Dedifferentiated amniotic fluid mesenchymal stem cell (primary cell): ENCODE measurements around the gene CNTFR.

Experiments
- DNase-seq: peaks from one replicate; pipeline ENCODE4 v3.0.0-alpha.2; 2016; ENCODE audit errors: extremely low spot score

Gene CNTFR

DNA sequence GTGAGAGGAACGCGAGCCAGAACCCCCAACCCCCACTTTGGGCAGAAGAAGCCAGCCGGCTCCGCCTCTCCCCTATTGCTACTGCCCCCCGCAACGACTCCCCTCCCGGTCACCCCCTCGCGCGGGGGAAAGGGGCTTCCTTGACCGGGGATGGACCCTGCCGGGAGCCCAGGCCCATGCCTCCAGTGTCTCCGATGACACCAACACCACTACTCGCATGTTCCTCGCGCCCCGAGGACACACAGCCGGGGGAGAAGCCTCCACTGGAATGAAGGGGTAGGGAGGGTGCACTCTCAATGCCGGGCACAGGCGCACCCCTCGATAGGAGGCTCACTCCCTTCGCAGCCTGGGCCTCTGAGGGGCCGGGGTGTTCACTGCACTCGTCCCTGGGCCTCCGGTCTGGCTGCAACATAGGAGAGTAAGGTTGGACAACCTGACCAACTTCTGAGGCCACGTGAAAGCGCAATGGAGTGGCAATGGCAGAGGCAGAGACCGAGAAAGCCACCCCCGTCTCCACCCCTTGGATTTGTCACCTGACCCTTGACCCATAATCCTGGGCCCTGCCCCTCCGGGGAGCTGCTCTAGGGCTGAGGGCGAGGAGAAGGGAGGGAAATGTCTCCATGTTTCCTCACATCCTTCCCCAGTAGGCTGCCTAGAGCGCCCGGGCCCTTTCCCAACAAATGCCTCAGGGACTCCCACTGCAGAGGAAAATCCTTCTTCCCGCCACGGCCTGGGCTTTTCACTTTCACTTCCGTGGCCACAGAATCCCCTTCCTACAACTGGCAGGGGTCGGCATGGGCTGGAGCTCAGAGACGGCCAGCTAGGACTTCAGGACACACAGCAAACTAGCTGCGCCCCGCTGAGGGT, 1.1 kb upstream of the CNTFR start:
- no peak for DNase-seq

DNA sequence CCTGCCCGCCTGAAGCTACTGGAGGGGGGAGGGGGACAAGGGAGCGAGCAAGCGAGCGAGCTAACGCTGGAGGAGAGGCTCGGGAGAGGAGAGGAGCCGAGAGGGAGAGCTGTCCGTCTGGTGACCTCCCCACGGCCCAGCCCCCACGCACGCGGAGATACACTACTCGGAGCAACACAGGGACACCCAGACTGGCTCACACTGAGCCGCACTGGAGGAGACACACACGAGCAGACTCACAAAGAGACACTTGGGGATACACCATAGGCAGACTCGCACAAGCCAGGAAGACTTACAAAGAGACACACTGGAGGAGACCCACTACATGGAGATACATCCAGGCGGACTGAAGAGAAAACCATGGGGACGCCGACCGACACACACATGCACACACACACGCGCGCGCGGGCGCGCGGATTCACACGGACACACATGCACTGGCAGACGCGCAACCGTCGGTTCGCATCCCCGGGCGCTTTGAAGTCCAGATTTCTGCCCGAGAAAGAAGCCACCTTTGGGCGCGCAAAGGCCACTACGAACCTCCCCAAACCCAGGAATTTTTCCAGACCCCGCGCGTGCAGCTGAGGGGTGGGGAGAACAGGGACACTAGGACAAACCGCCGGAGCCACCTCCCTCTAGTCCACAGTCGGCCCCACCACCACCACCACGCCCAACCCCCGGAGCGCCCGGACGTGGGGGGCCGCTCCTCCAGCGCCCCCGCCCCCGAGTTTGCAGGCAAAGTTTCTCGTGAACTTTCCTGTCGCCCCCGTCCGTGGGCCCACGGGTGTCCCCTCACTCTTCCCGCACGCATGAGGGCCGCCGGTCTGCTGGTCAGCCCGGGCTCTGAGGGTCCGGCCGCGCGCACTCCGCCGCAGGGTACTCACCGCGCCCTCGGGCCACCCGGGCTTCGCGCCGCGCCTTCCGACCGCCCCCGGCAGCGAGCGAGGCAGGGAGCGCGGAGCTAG, 571 bp downstream of the CNTFR start:
- no peak for DNase-seq

GRCh38 chr9:34587271-34587670, 2.3 kb downstream of the CNTFR start:
- DNase-seq, result no peak

- no peak for DNase-seq
These were observed 3.4 kb downstream of the CNTFR start for GRCh38 chr9:34585946-34586669.

DNA sequence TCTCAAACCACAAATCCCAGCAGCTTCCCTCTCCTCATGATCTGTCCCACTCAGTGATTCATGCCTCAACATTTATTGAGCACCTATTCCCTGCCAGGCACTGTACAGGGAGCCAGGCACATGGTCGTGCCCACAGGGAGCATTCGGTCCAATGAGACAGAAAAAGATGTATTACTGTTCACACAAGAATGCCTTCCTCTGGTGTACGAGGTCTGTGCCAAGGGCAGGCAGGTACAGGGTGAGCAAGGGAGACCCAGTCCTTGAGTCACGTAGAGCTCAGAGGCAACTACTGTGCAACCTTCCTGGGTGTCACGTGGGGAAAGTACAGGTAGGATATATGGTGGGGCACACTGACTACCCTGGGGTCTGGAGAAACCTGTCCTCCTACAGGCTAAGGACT, 4.6 kb downstream of the CNTFR start:
- no peak for DNase-seq

DNA sequence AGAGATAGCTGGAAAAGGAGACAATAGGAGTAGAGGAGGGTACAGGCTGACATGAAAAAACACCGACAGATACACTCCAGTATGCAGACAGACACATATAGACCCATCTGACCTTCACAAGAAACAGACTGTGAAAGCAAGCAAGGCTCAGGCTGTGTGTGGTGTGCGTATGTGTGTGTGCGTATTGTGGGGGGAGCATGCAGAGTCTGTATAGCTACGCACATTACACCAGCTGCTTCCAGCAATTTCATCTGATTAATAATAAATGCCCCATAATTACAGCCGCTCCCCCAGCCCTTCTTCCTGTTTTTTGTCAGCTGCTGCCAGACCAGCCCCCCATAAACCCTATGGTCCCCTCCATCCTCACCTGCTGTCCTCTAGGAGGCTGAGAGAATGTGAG, 6.7 kb downstream of the CNTFR start:
- DNase-seq, result no peak

GRCh38 chr9:34581318-34581717, 8.2 kb downstream of the CNTFR start:
- DNase-seq, result no peak

DNA sequence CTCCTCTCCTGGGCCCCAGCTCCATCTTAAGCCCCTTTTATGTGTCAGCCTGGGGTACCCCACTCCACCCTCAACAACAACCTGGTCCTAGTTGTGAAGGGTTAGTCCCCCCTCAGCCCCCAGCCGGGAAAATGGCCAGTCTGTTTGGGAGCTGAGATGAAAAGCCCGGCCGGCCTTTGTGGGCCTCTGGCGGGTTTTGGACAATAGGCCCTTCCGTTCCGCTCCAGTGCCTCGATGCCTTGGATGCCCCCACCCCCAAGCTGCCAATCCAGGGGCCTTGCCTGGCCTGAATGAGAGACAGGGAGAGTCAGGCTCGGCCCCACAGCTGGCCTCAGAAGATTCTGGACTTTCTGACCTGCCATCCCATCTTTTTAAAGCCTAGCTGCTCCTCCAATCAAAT, 9.2 kb downstream of the CNTFR start:
- no peak for DNase-seq

DNA sequence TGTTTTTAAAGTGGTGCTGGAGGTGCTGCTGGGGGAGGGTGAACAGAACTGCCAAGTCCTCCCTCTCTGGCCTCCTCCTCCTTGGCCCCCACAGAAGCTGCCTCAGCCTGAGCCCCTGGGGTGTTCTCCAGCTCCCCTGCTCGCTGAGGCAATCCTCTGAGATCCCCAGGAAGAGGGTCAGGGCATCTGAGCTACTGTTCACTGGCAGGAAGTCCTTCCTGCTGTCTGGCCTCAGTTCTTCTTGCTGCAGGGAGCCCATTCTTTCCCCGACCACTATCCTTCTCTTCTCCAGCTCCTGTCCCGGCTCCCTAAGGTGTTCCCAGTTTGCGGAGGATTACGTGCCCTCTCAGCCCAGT, 9.7 kb downstream of the CNTFR start:
- no peak for DNase-seq

GRCh38 chr9:34579104-34579807, 10.3 kb downstream of the CNTFR start:
- DNase-seq, result no peak

- peak; percentile 17 for DNase-seq
These were observed 11.1 kb downstream of the CNTFR start for GRCh38 chr9:34578241-34579103.

DNA sequence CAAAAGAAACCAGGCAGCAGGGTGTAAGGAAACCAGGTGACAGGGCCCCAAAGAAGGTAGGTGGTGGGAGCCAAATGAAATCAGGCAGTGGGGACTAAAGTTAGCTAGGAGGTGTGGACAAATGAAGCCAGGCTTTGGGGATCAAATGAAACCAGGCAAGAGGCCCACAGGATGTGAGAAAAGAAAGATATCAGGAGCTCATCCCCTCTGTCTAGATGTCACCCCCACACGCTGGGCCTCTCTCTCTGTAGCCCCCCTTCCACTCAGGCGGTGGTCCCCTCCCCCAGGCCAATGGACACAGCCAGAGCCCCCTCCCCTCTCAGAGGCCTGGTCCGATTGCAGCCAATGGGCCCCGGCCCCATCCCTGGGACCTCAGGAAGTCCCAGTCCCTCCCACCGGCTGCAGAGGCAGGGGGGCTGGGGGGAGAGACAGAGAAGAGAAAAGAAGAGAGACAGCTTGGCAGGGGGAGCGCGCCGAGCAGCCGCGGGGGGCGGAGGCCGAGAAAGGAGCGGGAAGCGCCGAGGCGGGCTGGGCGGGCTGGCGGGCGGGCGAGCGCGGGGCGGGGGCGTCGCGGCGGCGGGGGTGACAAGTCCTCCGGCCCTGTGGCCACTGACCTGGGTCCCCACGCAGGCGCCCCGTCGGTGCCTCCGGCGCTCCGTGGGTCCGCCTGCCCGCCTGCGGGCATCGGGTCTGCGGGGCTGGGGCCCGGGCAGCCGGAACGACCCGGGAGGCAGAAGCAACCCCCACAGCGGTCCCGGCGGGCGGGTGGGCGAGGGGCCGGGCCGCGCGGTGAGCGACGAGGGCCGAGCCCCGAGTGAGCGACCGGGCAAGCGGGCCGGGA, 11.9 kb downstream of the CNTFR start:
- DNase-seq, result no peak

DNA sequence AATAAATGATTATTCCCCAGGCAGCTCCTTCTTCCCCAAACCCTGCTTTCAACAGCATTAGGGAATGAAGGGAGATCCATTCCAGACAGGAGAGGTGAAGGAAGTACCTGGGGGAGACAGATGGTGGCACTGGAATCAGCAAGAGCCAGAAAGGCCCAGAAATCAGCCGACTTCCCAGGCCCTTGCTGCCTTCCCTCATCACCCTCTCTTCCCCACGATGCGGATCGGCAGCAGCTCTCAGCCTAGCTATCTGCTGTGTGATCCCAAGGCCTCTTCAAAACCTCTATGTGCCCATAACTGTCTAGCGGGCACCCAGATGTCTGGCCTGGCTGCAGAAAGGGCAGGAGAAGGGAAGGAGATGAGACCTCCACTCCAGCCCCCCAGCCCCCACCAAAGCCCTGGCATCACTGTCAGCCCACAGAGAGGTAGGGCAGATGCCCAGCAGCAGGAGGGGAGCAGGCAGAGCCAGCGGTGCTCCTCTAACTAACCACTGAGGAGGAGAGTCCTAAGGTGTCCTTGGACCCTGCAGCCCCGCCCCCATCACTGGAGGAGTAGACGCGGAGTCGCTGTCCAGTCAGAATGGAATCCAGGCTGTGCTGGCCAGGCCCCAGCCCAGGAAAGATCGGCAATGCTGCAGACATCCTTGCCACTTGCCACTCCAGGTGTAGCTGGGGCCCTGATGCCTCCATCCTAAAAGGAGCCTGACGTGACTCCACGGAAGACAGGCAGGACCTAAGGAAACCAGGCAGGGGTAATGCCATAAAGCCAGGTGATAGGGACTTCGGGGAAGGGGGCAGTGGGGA, 12.7 kb downstream of the CNTFR start:
- no peak for DNase-seq

DNA sequence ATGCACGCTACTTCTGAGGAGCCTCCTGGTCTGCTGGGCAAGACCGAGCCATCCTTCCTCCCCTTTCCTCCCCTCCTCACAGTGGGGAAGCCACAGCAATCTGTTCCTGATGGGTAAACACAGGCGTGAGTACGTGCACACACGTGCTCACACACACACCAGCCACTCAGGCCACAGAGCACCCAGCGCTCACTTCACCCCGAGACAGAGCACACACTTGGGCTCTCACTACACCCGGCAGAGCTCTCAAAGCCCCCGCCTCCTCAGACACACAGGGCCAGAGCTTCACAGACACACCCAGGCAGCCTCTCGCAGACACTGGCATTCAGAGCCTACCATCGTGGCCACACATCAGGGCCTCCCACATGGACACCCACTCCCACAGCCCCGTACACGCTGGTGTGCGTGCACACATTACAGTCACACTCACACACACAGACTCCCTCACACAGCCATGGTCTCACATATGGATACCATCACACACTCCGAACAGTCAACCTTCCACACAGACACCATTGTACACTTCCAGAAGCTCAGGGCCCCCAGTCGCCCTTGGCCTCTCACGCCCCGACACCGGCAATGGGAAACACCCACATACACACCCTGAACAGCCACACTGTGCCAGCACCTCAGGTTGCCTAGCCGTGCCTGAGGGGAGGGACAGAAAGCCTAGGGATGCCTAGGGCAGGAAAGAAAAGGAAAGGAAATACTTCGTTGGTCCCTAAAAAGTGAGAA, 13.5 kb downstream of the CNTFR start:
- DNase-seq, result no peak

DNA sequence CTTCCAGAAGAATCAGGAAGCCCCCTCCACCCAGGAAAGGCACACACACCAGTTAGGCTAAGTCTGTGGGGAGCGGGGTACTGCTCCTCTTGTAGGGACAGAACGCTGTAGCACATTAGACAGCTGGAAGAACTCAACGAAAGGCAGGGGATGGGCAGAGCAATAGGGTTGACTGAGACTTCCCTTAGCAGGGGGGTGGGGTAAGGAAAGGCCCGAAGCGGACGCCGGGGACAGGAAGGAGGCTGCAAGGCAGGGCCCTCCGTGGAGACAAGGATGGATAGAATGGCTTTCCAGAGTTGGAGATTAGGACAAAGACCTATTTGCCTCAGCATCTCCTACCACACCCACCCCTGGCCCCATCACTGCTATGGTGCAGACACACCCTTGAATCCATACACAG, 14.3 kb downstream of the CNTFR start:
- DNase-seq, result no peak

- DNase-seq, result no peak
These were observed 15.0 kb downstream of the CNTFR start for GRCh38 chr9:34574571-34574970.

DNA sequence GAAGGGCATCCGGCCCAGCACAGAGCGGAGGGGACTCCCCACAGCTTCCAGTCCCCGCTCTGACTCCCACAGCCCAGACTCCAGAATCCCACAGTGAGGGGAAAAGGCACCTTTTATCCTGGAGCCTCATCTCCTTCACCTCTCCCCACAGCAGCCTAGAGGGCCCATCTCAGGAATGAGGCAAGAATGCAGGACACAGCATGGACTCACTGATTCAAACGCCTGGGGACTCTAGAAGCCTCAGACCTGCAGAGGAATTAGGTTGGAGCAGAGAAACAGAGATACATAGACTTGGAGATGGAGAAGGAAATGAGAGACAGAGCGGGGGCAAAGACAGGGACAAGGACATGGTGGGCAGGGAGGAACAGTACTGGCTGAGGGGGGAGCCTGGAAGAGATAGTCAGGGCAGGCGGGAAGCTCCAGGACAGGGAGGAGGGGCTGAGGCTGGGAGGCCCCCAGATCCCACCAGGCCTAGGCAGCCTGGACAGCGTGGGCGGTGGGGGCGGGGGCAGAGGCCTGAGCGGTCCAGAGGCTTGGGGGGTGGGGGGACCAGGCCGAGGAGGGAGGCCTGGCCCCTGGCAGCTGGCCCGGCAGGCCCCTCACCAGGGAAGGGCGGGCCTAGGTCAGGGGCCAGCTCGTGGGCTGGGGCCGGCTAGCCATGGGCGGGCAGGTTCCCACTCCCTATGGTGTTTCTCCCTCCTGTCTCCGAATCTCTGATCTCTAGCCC, 15.8 kb downstream of the CNTFR start:
- DNase-seq, result no peak
